ENCODE measurements around the gene CEP112. TPM values are rescaled to one million over a fixed set of nuclear protein-coding genes. Genes with fewer than 3 reads are reported as not detected.

The CEP112 gene
- total RNA-seq, 1 donor from 2014 or later, result 13.9 TPM

GRCh38 chr17:66230922-66231591, 39.1 kb upstream of the CEP112 start:
- H3K4me3 ChIP-seq (ENCODE audit: insufficient read depth, low read depth, low read length), result no peak overlapping the region
- TF ChIP-seq, protein P1, sequence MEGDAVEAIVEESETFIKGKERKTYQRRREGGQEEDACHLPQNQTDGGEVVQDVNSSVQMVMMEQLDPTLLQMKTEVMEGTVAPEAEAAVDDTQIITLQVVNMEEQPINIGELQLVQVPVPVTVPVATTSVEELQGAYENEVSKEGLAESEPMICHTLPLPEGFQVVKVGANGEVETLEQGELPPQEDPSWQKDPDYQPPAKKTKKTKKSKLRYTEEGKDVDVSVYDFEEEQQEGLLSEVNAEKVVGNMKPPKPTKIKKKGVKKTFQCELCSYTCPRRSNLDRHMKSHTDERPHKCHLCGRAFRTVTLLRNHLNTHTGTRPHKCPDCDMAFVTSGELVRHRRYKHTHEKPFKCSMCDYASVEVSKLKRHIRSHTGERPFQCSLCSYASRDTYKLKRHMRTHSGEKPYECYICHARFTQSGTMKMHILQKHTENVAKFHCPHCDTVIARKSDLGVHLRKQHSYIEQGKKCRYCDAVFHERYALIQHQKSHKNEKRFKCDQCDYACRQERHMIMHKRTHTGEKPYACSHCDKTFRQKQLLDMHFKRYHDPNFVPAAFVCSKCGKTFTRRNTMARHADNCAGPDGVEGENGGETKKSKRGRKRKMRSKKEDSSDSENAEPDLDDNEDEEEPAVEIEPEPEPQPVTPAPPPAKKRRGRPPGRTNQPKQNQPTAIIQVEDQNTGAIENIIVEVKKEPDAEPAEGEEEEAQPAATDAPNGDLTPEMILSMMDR (IDR thresholded peaks at IDR 0.05; ENCODE audit: insufficient read depth, low read depth, low read length), result no peak
- no peak for TF ChIP-seq EZH2 (IDR thresholded peaks at IDR 0.05; ENCODE audit: insufficient read depth, low read length)
- H2AFZ ChIP-seq (ENCODE audit: low read depth, low read length), result no peak overlapping the region
- Mint-ChIP-seq H3K9me3 (ENCODE audit: unreplicated experiment) (no peaks in the 10 kb centered on the region), H3K27me3 (ENCODE audit: low read depth, unreplicated experiment) (no peaks in the 10 kb centered on the region), H3K4me1 (ENCODE audit: low read depth, unreplicated experiment) (no peaks in the 10 kb centered on the region), H3K27ac (ENCODE audit: unreplicated experiment) (no peak overlapping the region), H3K36me3 (ENCODE audit: low read depth, unreplicated experiment) (no peaks in the 10 kb centered on the region), H3K4me3 (ENCODE audit: unreplicated experiment) (no peak overlapping the region)
- H3K9me3 ChIP-seq (ENCODE audit: insufficient read depth, low read depth, low read length), result no peaks in the 10 kb centered on the region
- FAIRE-seq (no peak), DNase-seq (ENCODE audit: low read depth) (no peak)
- H4K20me1 ChIP-seq (ENCODE audit: insufficient read depth, low read length), result no peaks in the 10 kb centered on the region
- no peaks in the 10 kb centered on the region for H3K79me2 ChIP-seq (ENCODE audit: insufficient read depth, low read length)
- H3K4me2 ChIP-seq (ENCODE audit: low read length), result no peak overlapping the region
- H3K27ac ChIP-seq (ENCODE audit: low read depth, low read length), result no peak overlapping the region
- H3K9ac ChIP-seq (ENCODE audit: low read length), result no peak overlapping the region
- peaks cover 6% of the 10 kb centered on the region for H3K27me3 ChIP-seq (ENCODE audit: insufficient read depth, low read length)
- no peaks in the 10 kb centered on the region for H3K4me1 ChIP-seq (ENCODE audit: insufficient read depth, low read length)
- H3K36me3 ChIP-seq (ENCODE audit: insufficient read depth, low read length), result no peaks in the 10 kb centered on the region

- H3K4me1 ChIP-seq (ENCODE audit: insufficient read depth, low read length), result no peaks in the 10 kb centered on the region
- H3K4me1 Mint-ChIP-seq (ENCODE audit: low read depth, unreplicated experiment), result no peaks in the 10 kb centered on the region
- H2AFZ ChIP-seq (ENCODE audit: low read depth, low read length), result no peak overlapping the region
- H3K4me3 ChIP-seq (ENCODE audit: insufficient read depth, low read depth, low read length), result no peak overlapping the region
- H3K27ac ChIP-seq (ENCODE audit: low read depth, low read length), result no peak overlapping the region
- no peaks in the 10 kb centered on the region for H4K20me1 ChIP-seq (ENCODE audit: insufficient read depth, low read length)
- H3K27me3 ChIP-seq (ENCODE audit: insufficient read depth, low read length), result peaks cover 8% of the 10 kb centered on the region
- no peaks in the 10 kb centered on the region for H3K9me3 ChIP-seq (ENCODE audit: insufficient read depth, low read depth, low read length)
- no peak overlapping the region for H3K27ac Mint-ChIP-seq (ENCODE audit: unreplicated experiment)
- H3K4me2 ChIP-seq (ENCODE audit: low read length), result no peak overlapping the region
- no peak for FAIRE-seq
- no peaks in the 10 kb centered on the region for H3K36me3 ChIP-seq (ENCODE audit: insufficient read depth, low read length)
- H3K79me2 ChIP-seq (ENCODE audit: insufficient read depth, low read length), result no peaks in the 10 kb centered on the region
- no peaks in the 10 kb centered on the region for H3K36me3 Mint-ChIP-seq (ENCODE audit: low read depth, unreplicated experiment)
- H3K27me3 Mint-ChIP-seq (ENCODE audit: low read depth, unreplicated experiment), result peaks cover 3% of the 10 kb centered on the region
- no peak overlapping the region for H3K4me3 Mint-ChIP-seq (ENCODE audit: unreplicated experiment)
- DNase-seq (ENCODE audit: low read depth), result no peak
- no peak overlapping the region for H3K9ac ChIP-seq (ENCODE audit: low read length)
- H3K9me3 Mint-ChIP-seq (ENCODE audit: unreplicated experiment), result no peaks in the 10 kb centered on the region
- no peak for TF ChIP-seq EZH2 (IDR thresholded peaks at IDR 0.05; ENCODE audit: insufficient read depth, low read length)
- TF ChIP-seq, protein P1 (IDR thresholded peaks at IDR 0.05; ENCODE audit: insufficient read depth, low read depth, low read length), result no peak
Measured at GRCh38 chr17:66229783-66230538, 38.0 kb upstream of the CEP112 start.

All from astrocyte (in vitro differentiated cells and primary cell).